ENCODE results near the gene TOM1L2.

DNA sequence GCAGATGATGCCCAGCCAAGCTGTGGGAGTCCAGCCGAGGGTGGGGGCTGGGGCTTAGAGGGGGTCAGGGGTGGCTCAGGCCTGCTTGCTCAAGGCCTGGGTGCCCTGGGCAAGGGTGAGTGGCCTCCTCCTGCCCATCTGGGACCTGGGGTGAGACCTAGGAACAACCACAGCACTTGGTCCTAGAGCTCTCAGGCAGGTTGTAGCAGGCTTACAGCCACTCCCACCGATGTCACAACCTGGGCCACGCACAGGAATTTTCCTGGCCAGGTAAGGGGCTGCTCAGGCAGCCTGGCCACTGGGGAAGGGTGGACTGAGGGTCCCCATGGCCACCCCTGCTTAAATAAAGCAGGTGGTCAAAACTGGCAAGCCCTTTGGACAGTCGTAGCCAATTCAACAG is 129.1 kb downstream of the TOM1L2 start:
- TF ChIP-seq CTCF (conservative IDR thresholded peaks at IDR 0.05 in 1 of 2, IDR thresholded peaks at IDR 0.05 in 1 of 2; ENCODE audit: low read depth in 1 of 2, low read length in 2 of 2) = no peak
- TF ChIP-seq EZH2 (IDR thresholded peaks at IDR 0.05; ENCODE audit: low read length, missing control alignments) = no peak

All from fibroblast of lung (primary cell).